ENCODE data around the gene PDS5A. TPM values are rescaled to one million over a fixed set of nuclear protein-coding genes. Genes with fewer than 3 reads are reported as not detected.
A peak's percentile ranks its signal among the peaks of the same experiment; 100 is the strongest.
"Not testable (repeated sequence)": the region's sequence is repeated elsewhere in the genome, so short reads cannot be mapped to it uniquely, and the experiment has no call there.

The PDS5A gene
- total and polyA plus RNA-seq, 10 donors: 17.9 to 90.7 (median 71.3) TPM

DNA sequence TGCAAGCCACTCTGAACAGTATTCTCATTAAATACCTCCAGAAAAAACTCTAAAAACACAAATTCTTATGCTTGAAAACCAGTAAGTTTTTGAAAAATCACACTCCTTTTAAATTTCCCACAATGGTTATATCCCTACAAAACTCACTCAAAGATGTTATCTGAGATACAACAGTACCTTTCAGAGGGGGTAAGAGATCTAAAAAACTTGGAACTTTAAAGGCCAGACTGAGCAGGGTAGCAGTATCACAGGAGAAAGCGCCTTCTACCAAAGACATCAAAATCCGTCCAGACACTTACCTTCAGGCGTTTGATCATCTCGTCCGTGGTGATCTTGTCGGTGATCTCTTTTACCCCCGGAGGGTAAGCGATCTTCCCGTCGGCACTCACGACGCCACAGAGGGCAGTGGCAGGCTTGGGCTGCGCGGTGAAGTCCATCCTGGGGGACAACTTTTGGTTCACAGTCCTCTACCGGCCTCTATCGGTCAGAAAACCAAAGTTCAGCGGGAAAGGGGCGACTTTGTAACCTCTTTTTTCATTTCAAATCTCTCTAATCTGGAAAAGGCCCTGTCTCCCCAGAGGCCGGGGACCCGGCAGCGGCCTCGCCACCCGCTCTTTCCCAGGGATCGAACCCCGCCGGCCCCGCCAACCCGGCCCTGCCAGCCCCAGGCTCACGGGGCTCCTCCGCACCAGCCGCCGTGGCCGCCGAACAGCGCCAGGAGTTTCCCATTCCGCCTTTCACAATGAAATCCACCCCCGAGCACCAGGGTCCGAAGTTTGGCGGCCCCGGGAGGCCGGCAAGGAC lies 1.4 kb downstream of the PDS5A start:
- peaks cover 0 to 44% (median 23%) of the 10 kb centered on the region in 6 donors for H3K36me3 ChIP-seq
- H3K4me1 ChIP-seq: peaks cover 17 to 62% (median 51%) of the 10 kb centered on the region in 6 donors
- intact Hi-C loops (cut with DNase I; ENCODE audit: low total_unique reads): loop anchor here (5.0 kb wide), 2 partner anchors 279 to 509 kb away; partner anchors contain the start of gene UBE2K
- WGBS, 5 donors: 2% methylated on average over 31 to 41 of the region's 41 CpGs
- H3K4me3 ChIP-seq: peak overlapping the region; percentile 81 to 97 (median 90)
- TF ChIP-seq POLR2A (IDR thresholded peaks at IDR 0.05) (no peak), POLR2AphosphoS5 (IDR thresholded peaks at IDR 0.05) (peak in 2 of 3 donors; percentile 49 to 62)
- TF ChIP-seq, protein P1, sequence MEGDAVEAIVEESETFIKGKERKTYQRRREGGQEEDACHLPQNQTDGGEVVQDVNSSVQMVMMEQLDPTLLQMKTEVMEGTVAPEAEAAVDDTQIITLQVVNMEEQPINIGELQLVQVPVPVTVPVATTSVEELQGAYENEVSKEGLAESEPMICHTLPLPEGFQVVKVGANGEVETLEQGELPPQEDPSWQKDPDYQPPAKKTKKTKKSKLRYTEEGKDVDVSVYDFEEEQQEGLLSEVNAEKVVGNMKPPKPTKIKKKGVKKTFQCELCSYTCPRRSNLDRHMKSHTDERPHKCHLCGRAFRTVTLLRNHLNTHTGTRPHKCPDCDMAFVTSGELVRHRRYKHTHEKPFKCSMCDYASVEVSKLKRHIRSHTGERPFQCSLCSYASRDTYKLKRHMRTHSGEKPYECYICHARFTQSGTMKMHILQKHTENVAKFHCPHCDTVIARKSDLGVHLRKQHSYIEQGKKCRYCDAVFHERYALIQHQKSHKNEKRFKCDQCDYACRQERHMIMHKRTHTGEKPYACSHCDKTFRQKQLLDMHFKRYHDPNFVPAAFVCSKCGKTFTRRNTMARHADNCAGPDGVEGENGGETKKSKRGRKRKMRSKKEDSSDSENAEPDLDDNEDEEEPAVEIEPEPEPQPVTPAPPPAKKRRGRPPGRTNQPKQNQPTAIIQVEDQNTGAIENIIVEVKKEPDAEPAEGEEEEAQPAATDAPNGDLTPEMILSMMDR (IDR thresholded peaks at IDR 0.05 in 8 of 11, conservative IDR thresholded peaks at IDR 0.05 in 3 of 11): peak; percentile 49 to 91 (median 79)
- peak; percentile 90 for DNase-seq
- H3K27ac ChIP-seq: peak overlapping the region; percentile 88 to 98 (median 96)
- no peaks in the 10 kb centered on the region for H3K27me3 ChIP-seq (replicated peaks in 1 of 7)
- H3K9me3 ChIP-seq: no peaks in the 10 kb centered on the region

DNA sequence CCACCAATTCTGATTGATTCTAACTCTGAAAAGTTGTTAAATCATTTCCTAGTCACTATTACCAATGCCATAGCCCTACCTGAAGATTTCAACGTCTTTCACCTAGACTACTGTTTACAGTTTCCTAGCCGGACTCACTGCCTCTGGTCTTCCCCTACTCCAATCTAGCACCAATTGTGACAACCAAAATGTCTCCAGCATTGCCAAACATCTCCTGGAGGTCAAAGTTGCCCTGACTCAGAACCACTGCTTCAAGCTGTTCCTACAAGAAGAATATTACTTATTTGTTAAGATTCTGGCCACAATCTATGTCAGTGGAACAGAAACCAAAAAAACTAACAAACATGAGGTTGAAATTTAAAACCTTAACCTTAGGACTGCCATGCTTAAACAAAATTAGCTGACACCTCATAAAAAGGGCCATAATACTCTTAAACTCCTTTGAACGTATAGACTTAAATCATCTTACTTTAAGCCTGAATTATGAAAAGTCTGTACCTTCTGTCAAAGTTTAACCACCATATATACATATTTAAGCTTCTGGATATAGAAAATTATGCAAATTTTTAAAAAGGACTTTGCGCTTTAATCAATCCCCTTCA lies 2.1 kb downstream of the PDS5A start:
- intact Hi-C loops (cut with DNase I; ENCODE audit: low total_unique reads): loop anchor here (5.0 kb wide), 2 partner anchors 278 to 508 kb away; partner anchors contain the start of gene UBE2K
- WGBS, 5 donors: 63 to 75% (median 70%) methylated on average over 4 of the region's 4 CpGs
- DNase-seq: no peak
- TF ChIP-seq, protein P1 (IDR thresholded peaks at IDR 0.05 in 8 of 11, conservative IDR thresholded peaks at IDR 0.05 in 3 of 11): no peak
- peaks cover 0 to 49% (median 23%) of the 10 kb centered on the region in 6 donors for H3K36me3 ChIP-seq
- H3K4me1 ChIP-seq: peaks cover 24 to 69% (median 58%) of the 10 kb centered on the region in 6 donors
- H3K27ac ChIP-seq: peak overlapping the region in 4 of 8 donors; percentile 88 to 98 (median 97)
- H3K27me3 ChIP-seq (replicated peaks in 1 of 7): no peaks in the 10 kb centered on the region
- H3K4me3 ChIP-seq: peak overlapping the region in 3 of 8 donors; percentile 81 to 89 (median 86)
- no peaks in the 10 kb centered on the region for H3K9me3 ChIP-seq

DNA sequence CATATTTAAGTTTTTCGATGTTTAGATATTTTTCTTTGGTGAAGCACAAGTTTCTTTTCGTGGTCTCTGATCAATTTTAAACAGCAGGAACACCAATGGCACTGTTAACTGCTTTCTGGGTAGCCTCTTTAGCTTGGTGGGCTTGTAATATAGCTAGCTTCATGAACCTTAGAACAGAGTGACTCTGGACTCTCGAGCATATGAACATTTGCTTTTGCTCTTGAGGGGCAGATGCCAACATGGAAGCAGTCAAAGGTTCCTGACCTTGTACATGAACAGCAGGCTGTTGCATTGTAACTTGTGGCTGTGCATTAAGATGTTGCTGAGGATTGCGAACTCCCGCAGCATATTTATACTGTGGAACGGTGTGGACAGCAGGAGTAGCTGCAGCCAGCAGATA lies 4.7 kb downstream of the PDS5A start:
- DNase-seq; H3K27me3 ChIP-seq (replicated peaks in 1 of 7); H3K4me3 ChIP-seq; H3K27ac ChIP-seq; H3K9me3 ChIP-seq; intact Hi-C loops (cut with DNase I; ENCODE audit: low total_unique reads): not testable (repeated sequence)
- H3K36me3 ChIP-seq: peaks cover 0 to 68% (median 23%) of the 10 kb centered on the region in 6 donors
- WGBS, 5 donors: 78 to 87% (median 84%) methylated on average over 6 of the region's 6 CpGs
- H3K4me1 ChIP-seq: peaks cover 31 to 86% (median 65%) of the 10 kb centered on the region in 6 donors

DNA sequence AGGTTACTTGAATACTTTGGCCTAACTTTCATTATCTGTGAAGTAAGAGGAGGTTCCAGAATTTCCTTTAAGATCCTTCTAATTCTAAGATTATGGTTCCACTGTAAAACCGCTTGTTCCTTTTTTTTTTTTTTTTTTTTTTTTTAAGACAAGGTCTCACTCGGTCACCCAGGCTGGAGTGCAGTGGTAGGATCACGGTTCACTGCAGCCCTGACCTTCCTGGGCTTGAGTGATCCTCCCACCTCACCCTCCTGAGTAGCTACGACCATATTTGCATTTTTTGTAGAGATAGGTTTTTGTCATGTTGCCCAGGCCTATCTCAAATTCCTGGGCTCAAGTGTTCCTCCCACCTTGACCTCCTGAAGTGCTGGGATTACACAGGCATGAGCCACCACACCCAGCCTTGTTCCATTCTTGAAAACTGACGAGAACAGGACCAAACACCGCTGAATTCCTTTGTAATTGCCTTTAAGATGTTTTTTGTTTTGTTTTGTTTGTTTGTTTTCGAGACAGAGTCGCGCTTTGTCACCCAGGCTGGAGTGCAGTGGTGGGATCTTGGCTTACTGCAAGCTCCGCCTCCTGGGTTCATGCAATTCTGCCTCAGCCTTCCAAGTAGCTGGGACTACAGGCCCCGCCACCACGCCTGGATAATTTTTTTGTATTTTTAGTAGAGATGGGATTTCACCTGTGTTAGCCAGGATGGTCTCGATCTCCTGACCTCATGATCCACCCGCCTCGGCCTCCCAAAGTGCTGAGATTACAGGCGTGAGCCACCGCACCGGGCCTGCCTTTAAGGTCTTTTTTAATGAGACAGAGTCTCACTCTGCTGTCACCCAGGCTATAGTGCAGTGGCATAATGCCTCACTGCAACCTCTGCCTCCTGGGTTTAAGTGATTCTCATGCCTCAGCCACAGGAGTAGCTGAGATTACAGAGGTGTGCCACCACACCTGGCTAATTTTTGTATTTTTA lies 6.8 kb downstream of the PDS5A start:
- 75 to 80% (median 76%) methylated on average over 18 of the region's 18 CpGs for WGBS, 5 donors
- H3K4me3 ChIP-seq: no peak overlapping the region
- peaks cover 0 to 86% (median 23%) of the 10 kb centered on the region in 6 donors for H3K36me3 ChIP-seq
- H3K27me3 ChIP-seq (replicated peaks in 1 of 7): no peaks in the 10 kb centered on the region
- H3K9me3 ChIP-seq: no peaks in the 10 kb centered on the region
- peak overlapping the region in 4 of 8 donors; percentile 17 to 53 (median 30) for H3K27ac ChIP-seq
- TF ChIP-seq POLR2AphosphoS5 (IDR thresholded peaks at IDR 0.05) (no peak), POLR2A (IDR thresholded peaks at IDR 0.05) (no peak)
- TF ChIP-seq, protein P1 (IDR thresholded peaks at IDR 0.05 in 8 of 11, conservative IDR thresholded peaks at IDR 0.05 in 3 of 11): no peak
- intact Hi-C loops (cut with DNase I; ENCODE audit: low total_unique reads): no loop called here
- DNase-seq: no peak
- peaks cover 34 to 100% (median 71%) of the 10 kb centered on the region in 6 donors for H3K4me1 ChIP-seq
